GM23248 (cell line): ENCODE results near the gene S100A13. TPM values are rescaled to one million over a fixed set of nuclear protein-coding genes. Genes with fewer than 3 reads are reported as not detected.

Experiments
- DNase-seq: peaks from one replicate; pipeline ENCODE4 v3.0.0-alpha.2; 2015
- H2AFZ ChIP-seq: fragments of 200-600 bp; sonication (generic); 2 replicates; pipeline ENCODE4 v1.6.1; 2016; ENCODE audit warnings: antibody characterized with exemption
- H3F3A ChIP-seq: fragments of 200-600 bp; sonication (generic); 2 replicates; pipeline ENCODE4 v1.6.1; 2016; ENCODE audit warnings: mild to moderate bottlenecking, antibody characterized with exemption, mixed run types; ENCODE audit not compliant: insufficient read depth
- H3K27ac ChIP-seq: fragments of 200-600 bp; sonication (generic); 2 replicates; pipeline ENCODE4 v1.5.1; 2016; ENCODE audit warnings: mild to moderate bottlenecking
- H3K27me3 ChIP-seq: fragments of 200-600 bp; sonication (generic); replicated peaks from 2 replicates; pipeline ENCODE4 v1.6.1; 2016; ENCODE audit warnings: mild to moderate bottlenecking; ENCODE audit not compliant: insufficient read depth
- H3K36me3 ChIP-seq: fragments of 200-600 bp; sonication (generic); 2 replicates; pipeline ENCODE4 v1.6.1; 2016; ENCODE audit warnings: low read depth, mild to moderate bottlenecking
- H3K4me1 ChIP-seq: fragments of 200-600 bp; sonication (generic); 2 replicates; pipeline ENCODE4 v1.6.1; 2016; ENCODE audit warnings: mild to moderate bottlenecking; ENCODE audit not compliant: insufficient read depth
- H3K4me2 ChIP-seq: fragments of 200-600 bp; sonication (generic); one replicate; pipeline ENCODE4 v1.6.1; 2016; ENCODE audit warnings: mild to moderate bottlenecking; ENCODE audit not compliant: unreplicated experiment
- H3K4me3 ChIP-seq: fragments of 200-600 bp; sonication (generic); 2 replicates; pipeline ENCODE4 v1.5.1; 2016; ENCODE audit warnings: mild to moderate bottlenecking
- H3K79me2 ChIP-seq: fragments of 200-600 bp; sonication (generic); 2 replicates; pipeline ENCODE4 v1.6.1; 2016; ENCODE audit warnings: mild to moderate bottlenecking; ENCODE audit not compliant: insufficient read depth
- H3K9ac ChIP-seq: fragments of 200-600 bp; sonication (generic); 2 replicates; pipeline ENCODE4 v1.6.1; 2016; ENCODE audit warnings: mild to moderate bottlenecking
- H3K9me2 ChIP-seq: fragments of 200-600 bp; sonication (generic); 2 replicates; pipeline ENCODE4 v1.6.1; 2016; ENCODE audit warnings: mixed run types, mild to moderate bottlenecking, moderate library complexity; ENCODE audit not compliant: insufficient read depth
- H3K9me3 ChIP-seq: fragments of 200-600 bp; sonication (generic); one replicate; pipeline ENCODE4 v1.6.1; 2017; ENCODE audit warnings: low read depth
- H4K20me1 ChIP-seq: fragments of 200-600 bp; sonication (generic); 2 replicates; pipeline ENCODE4 v1.6.0; 2016; ENCODE audit not compliant: insufficient read depth
- EZH2 ChIP-seq: fragments of 200-600 bp; sonication (generic); IDR thresholded peaks from 2 replicates; pipeline ENCODE4 v1.6.1; 2018; ENCODE audit warnings: antibody characterized with exemption, mild to moderate bottlenecking; ENCODE audit not compliant: insufficient read depth, poor library complexity, severe bottlenecking
- EZH2phosphoT487 ChIP-seq: fragments of 200-600 bp; sonication (generic); IDR thresholded peaks from 2 replicates; pipeline ENCODE4 v1.6.1; 2018; ENCODE audit warnings: antibody characterized with exemption, moderate library complexity, mild to moderate bottlenecking, low read depth; ENCODE audit not compliant: insufficient read depth
- WGBS, 2 experiments: methylation state at CpG; one replicate each; pipeline ENCODE4 v1.1.6; 2015 to 2017; ENCODE audit warnings: low lambda C conversion rate in 2 of 2, low coverage in 1 of 2; ENCODE audit errors: missing lambda C conversion rate in 2 of 2; 5-methylcytosine and 5-hydroxymethylcytosine counted together
- in situ Hi-C: fragments of 300-500 bp; cut with MboI; formaldehyde crosslinking; loops from 2 replicates; pipeline ENCODE4 v1.15.0; 2020
- polyA plus RNA-seq: library from polyadenylated mRNA; unstranded; fragments of >200 nt; fragmentation: Nextera tagmentation; extraction: Ambion mirVana; gene quantifications from 2 replicates; pipeline ENCODE4 v1.2.1, GENCODE V29; 2016
- total RNA-seq: library from RNA; depleted of rRNA; stranded (reverse); fragments of >200 nt; shearing (Covaris generic); gene quantifications from 2 replicates; pipeline ENCODE4 v1.2.3, GENCODE V29; 2014

The S100A13 gene
- total and polyA plus RNA-seq, 2 experiments from 2014 or later = 159 to 552 TPM

- TF ChIP-seq EZH2phosphoT487 (no peak), EZH2 (no peak)
- peaks cover 80% of the 10 kb centered on the region for H3K79me2 ChIP-seq
Measured at GRCh38 chr1:153608089-153608682, 19.1 kb downstream of the S100A13 start.

GRCh38 chr1:153607381-153607780 is 19.9 kb downstream of the S100A13 start:
- Histone ChIP-seq H2AFZ (no peak overlapping the region), H3K79me2 (peaks cover 72% of the 10 kb centered on the region), H3K4me2 (no peak overlapping the region), H3F3A (peaks cover 69% of the 10 kb centered on the region), H4K20me1 (no peaks in the 10 kb centered on the region), H3K36me3 (peaks cover 39% of the 10 kb centered on the region), H3K4me1 (peaks cover 27% of the 10 kb centered on the region), H3K9ac (no peak overlapping the region), H3K4me3 (no peak overlapping the region), H3K27me3 (no peaks in the 10 kb centered on the region), H3K27ac (no peak overlapping the region), H3K9me2 (no peaks in the 10 kb centered on the region), H3K9me3 (no peaks in the 10 kb centered on the region)
- WGBS, 2 experiments = 91 to 99% methylated on average over 8 of the region's 8 CpGs
- TF ChIP-seq EZH2phosphoT487 (no peak), EZH2 (no peak)
- in situ Hi-C loops = no loop called here
- DNase-seq = no peak

More at GRCh38 chr1:153608089-153608682, 19.1 kb downstream of the S100A13 start:
- in situ Hi-C loops = no loop called here
- no peak overlapping the region for H2AFZ ChIP-seq
- no peaks in the 10 kb centered on the region for H3K9me2 ChIP-seq
- peak overlapping the region; percentile 76 for H3K27ac ChIP-seq
- peaks cover 61% of the 10 kb centered on the region for H3F3A ChIP-seq
- peaks cover 28% of the 10 kb centered on the region for H3K4me1 ChIP-seq
- H3K4me3 ChIP-seq = peak overlapping the region; percentile 62
- H4K20me1 ChIP-seq = no peaks in the 10 kb centered on the region
- no peaks in the 10 kb centered on the region for H3K27me3 ChIP-seq
- 83 to 86% methylated on average over 7 of the region's 7 CpGs for WGBS, 2 experiments
- H3K9me3 ChIP-seq = no peaks in the 10 kb centered on the region
- H3K4me2 ChIP-seq = peak overlapping the region; percentile 55
- no peak for DNase-seq
- peaks cover 39% of the 10 kb centered on the region for H3K36me3 ChIP-seq
- H3K9ac ChIP-seq = peak overlapping the region; percentile 71

GRCh38 chr1:153606194-153606593 is 21.1 kb downstream of the S100A13 start:
- Histone ChIP-seq H3F3A (peaks cover 72% of the 10 kb centered on the region), H3K27ac (no peak overlapping the region), H3K36me3 (peaks cover 41% of the 10 kb centered on the region), H4K20me1 (no peaks in the 10 kb centered on the region), H3K4me1 (peaks cover 27% of the 10 kb centered on the region), H3K79me2 (peaks cover 60% of the 10 kb centered on the region), H3K4me3 (no peak overlapping the region), H3K9me3 (no peaks in the 10 kb centered on the region), H3K9ac (no peak overlapping the region), H3K9me2 (no peaks in the 10 kb centered on the region), H2AFZ (no peak overlapping the region), H3K4me2 (no peak overlapping the region), H3K27me3 (no peaks in the 10 kb centered on the region)
- 97% methylated on average over 11 of the region's 11 CpGs for WGBS, 2 experiments
- in situ Hi-C loops = no loop called here
- TF ChIP-seq EZH2 (no peak), EZH2phosphoT487 (no peak)
- DNase-seq = no peak

- Histone ChIP-seq H4K20me1 (no peaks in the 10 kb centered on the region), H3K9me3 (no peaks in the 10 kb centered on the region), H3K9ac (no peak overlapping the region), H3K4me1 (peaks cover 17% of the 10 kb centered on the region; the same call in 1 of the 2 replicates), H2AFZ (no peak overlapping the region), H3K9me2 (no peaks in the 10 kb centered on the region), H3F3A (peaks cover 79% of the 10 kb centered on the region), H3K27me3 (no peaks in the 10 kb centered on the region), H3K4me2 (no peak overlapping the region), H3K36me3 (peaks cover 49% of the 10 kb centered on the region), H3K4me3 (no peak overlapping the region), H3K27ac (no peak overlapping the region), H3K79me2 (peaks cover 30% of the 10 kb centered on the region)
- TF ChIP-seq EZH2phosphoT487 = no peak
- TF ChIP-seq EZH2 = no peak
- in situ Hi-C loops = no loop called here
- WGBS, 2 experiments = 79 to 80% methylated on average over 6 of the region's 6 CpGs
- DNase-seq = no peak
Measured at GRCh38 chr1:153602749-153603148, 24.6 kb downstream of the S100A13 start.
